ENCODE data around the gene PRRC2A.

Gene PRRC2A

GRCh38 chr6:31657406-31658157, 37.1 kb downstream of the PRRC2A start:
- H3K36me3 ChIP-seq (ENCODE audit: control insufficient read depth in 1 of 2, insufficient read depth in 2 of 2, low read length in 2 of 2), result peaks cover 16 to 34% of the 10 kb centered on the region in 2 donors
- H3K27ac ChIP-seq (ENCODE audit: low read length), result no peak overlapping the region
- no peaks in the 10 kb centered on the region for H3K27me3 ChIP-seq (ENCODE audit: low read depth, low read length)
- peaks cover 22 to 45% of the 10 kb centered on the region in 2 donors for H3K4me1 ChIP-seq (ENCODE audit: control insufficient read depth in 1 of 2, insufficient read depth in 2 of 2, low read length in 2 of 2)
- H3K9me3 ChIP-seq (ENCODE audit: control insufficient read depth in 1 of 2, low read length in 2 of 2), result no peaks in the 10 kb centered on the region
- no peak overlapping the region for H3K4me3 ChIP-seq (ENCODE audit: low read depth in 1 of 2, low read length in 2 of 2)

GRCh38 chr6:31658158-31658688, 37.7 kb downstream of the PRRC2A start:
- no peaks in the 10 kb centered on the region for H3K9me3 ChIP-seq (ENCODE audit: control insufficient read depth in 1 of 2, low read length in 2 of 2)
- H3K36me3 ChIP-seq (ENCODE audit: control insufficient read depth in 1 of 2, insufficient read depth in 2 of 2, low read length in 2 of 2), result peaks cover 16 to 34% of the 10 kb centered on the region in 2 donors
- H3K27ac ChIP-seq (ENCODE audit: low read length), result no peak overlapping the region
- H3K4me3 ChIP-seq (ENCODE audit: low read depth in 1 of 2, low read length in 2 of 2), result peak overlapping the region in 1 of 2 donors; percentile 83
- no peaks in the 10 kb centered on the region for H3K27me3 ChIP-seq (ENCODE audit: low read depth, low read length)
- peaks cover 22 to 52% of the 10 kb centered on the region in 2 donors for H3K4me1 ChIP-seq (ENCODE audit: control insufficient read depth in 1 of 2, insufficient read depth in 2 of 2, low read length in 2 of 2)

GRCh38 chr6:31658983-31659648, 38.6 kb downstream of the PRRC2A start:
- H3K27ac ChIP-seq (ENCODE audit: low read length), result peak overlapping the region; percentile 98
- no peaks in the 10 kb centered on the region for H3K27me3 ChIP-seq (ENCODE audit: low read depth, low read length)
- H3K4me1 ChIP-seq (ENCODE audit: control insufficient read depth in 1 of 2, insufficient read depth in 2 of 2, low read length in 2 of 2), result peaks cover 25 to 53% of the 10 kb centered on the region in 2 donors
- peak overlapping the region; percentile 83 to 99 for H3K4me3 ChIP-seq (ENCODE audit: low read depth in 1 of 2, low read length in 2 of 2)
- no peaks in the 10 kb centered on the region for H3K9me3 ChIP-seq (ENCODE audit: control insufficient read depth in 1 of 2, low read length in 2 of 2)
- peaks cover 16 to 34% of the 10 kb centered on the region in 2 donors for H3K36me3 ChIP-seq (ENCODE audit: control insufficient read depth in 1 of 2, insufficient read depth in 2 of 2, low read length in 2 of 2)

GRCh38 chr6:31659649-31660380, 39.3 kb downstream of the PRRC2A start:
- no peaks in the 10 kb centered on the region for H3K9me3 ChIP-seq (ENCODE audit: control insufficient read depth in 1 of 2, low read length in 2 of 2)
- H3K27me3 ChIP-seq (ENCODE audit: low read depth, low read length), result no peaks in the 10 kb centered on the region
- peak overlapping the region; percentile 83 to 99 for H3K4me3 ChIP-seq (ENCODE audit: low read depth in 1 of 2, low read length in 2 of 2)
- peaks cover 16 to 34% of the 10 kb centered on the region in 2 donors for H3K36me3 ChIP-seq (ENCODE audit: control insufficient read depth in 1 of 2, insufficient read depth in 2 of 2, low read length in 2 of 2)
- peak overlapping the region; percentile 98 for H3K27ac ChIP-seq (ENCODE audit: low read length)
- H3K4me1 ChIP-seq (ENCODE audit: control insufficient read depth in 1 of 2, insufficient read depth in 2 of 2, low read length in 2 of 2), result peaks cover 28 to 55% of the 10 kb centered on the region in 2 donors

GRCh38 chr6:31660381-31661261, 40.1 kb downstream of the PRRC2A start, which contains the start of gene C6orf47:
TSS of gene C6orf47 (minus strand) at chr6:31660778. CDS start at chr6:31659947, 831 bp downstream.
- peaks cover 16 to 35% of the 10 kb centered on the region in 2 donors for H3K36me3 ChIP-seq (ENCODE audit: control insufficient read depth in 1 of 2, insufficient read depth in 2 of 2, low read length in 2 of 2)
- H3K9me3 ChIP-seq (ENCODE audit: control insufficient read depth in 1 of 2, low read length in 2 of 2), result no peaks in the 10 kb centered on the region
- H3K4me1 ChIP-seq (ENCODE audit: control insufficient read depth in 1 of 2, insufficient read depth in 2 of 2, low read length in 2 of 2), result peaks cover 28 to 55% of the 10 kb centered on the region in 2 donors
- peak within 1 kb of the TSS; percentile 98 for H3K27ac ChIP-seq (ENCODE audit: low read length)
- H3K27me3 ChIP-seq (ENCODE audit: low read depth, low read length), result no peaks in the 10 kb centered on the region
- H3K4me3 ChIP-seq (ENCODE audit: low read depth in 1 of 2, low read length in 2 of 2), result peak within 1 kb of the TSS; percentile 83 to 99

- peaks cover 28 to 57% of the 10 kb centered on the region in 2 donors for H3K4me1 ChIP-seq (ENCODE audit: control insufficient read depth in 1 of 2, insufficient read depth in 2 of 2, low read length in 2 of 2)
- H3K27me3 ChIP-seq (ENCODE audit: low read depth, low read length), result no peaks in the 10 kb centered on the region
- peaks cover 16 to 27% of the 10 kb centered on the region in 2 donors for H3K36me3 ChIP-seq (ENCODE audit: control insufficient read depth in 1 of 2, insufficient read depth in 2 of 2, low read length in 2 of 2)
- H3K9me3 ChIP-seq (ENCODE audit: control insufficient read depth in 1 of 2, low read length in 2 of 2), result no peaks in the 10 kb centered on the region
- H3K4me3 ChIP-seq (ENCODE audit: low read depth in 1 of 2, low read length in 2 of 2), result peak overlapping the region; percentile 83 to 99
- peak overlapping the region; percentile 98 for H3K27ac ChIP-seq (ENCODE audit: low read length)
Measured at GRCh38 chr6:31661262-31662123, 41.0 kb downstream of the PRRC2A start.

- Histone ChIP-seq H3K27ac (ENCODE audit: low read length) (peak overlapping the region; percentile 4), H3K27me3 (ENCODE audit: low read depth, low read length) (no peaks in the 10 kb centered on the region), H3K4me3 (ENCODE audit: low read depth in 1 of 2, low read length in 2 of 2) (no peak overlapping the region), H3K36me3 (ENCODE audit: control insufficient read depth in 1 of 2, insufficient read depth in 2 of 2, low read length in 2 of 2) (peaks cover 14 to 29% of the 10 kb centered on the region in 2 donors), H3K9me3 (ENCODE audit: control insufficient read depth in 1 of 2, low read length in 2 of 2) (no peaks in the 10 kb centered on the region), H3K4me1 (ENCODE audit: control insufficient read depth in 1 of 2, insufficient read depth in 2 of 2, low read length in 2 of 2) (peaks cover 28 to 64% of the 10 kb centered on the region in 2 donors)
Measured at GRCh38 chr6:31662124-31662723, 41.7 kb downstream of the PRRC2A start.

- H3K36me3 ChIP-seq (ENCODE audit: control insufficient read depth in 1 of 2, insufficient read depth in 2 of 2, low read length in 2 of 2), result peaks cover 17 to 33% of the 10 kb centered on the region in 2 donors
- H3K27ac ChIP-seq (ENCODE audit: low read length), result peak overlapping the region; percentile 98
- H3K4me3 ChIP-seq (ENCODE audit: low read depth in 1 of 2, low read length in 2 of 2), result peak overlapping the region; percentile 83 to 94
- no peaks in the 10 kb centered on the region for H3K27me3 ChIP-seq (ENCODE audit: low read depth, low read length)
- peaks cover 19 to 61% of the 10 kb centered on the region in 2 donors for H3K4me1 ChIP-seq (ENCODE audit: control insufficient read depth in 1 of 2, insufficient read depth in 2 of 2, low read length in 2 of 2)
- no peaks in the 10 kb centered on the region for H3K9me3 ChIP-seq (ENCODE audit: control insufficient read depth in 1 of 2, low read length in 2 of 2)
Measured at GRCh38 chr6:31663126-31663960, 42.8 kb downstream of the PRRC2A start.
